ENCODE data around the gene CHD5.

GRCh38 chr1:6086762-6087376 lies 93.3 kb downstream of the CHD5 start:
- TF ChIP-seq CTCF (IDR thresholded peaks at IDR 0.05): no peak
- TF ChIP-seq POLR2A (IDR thresholded peaks at IDR 0.05): no peak

Measured in tibial nerve (tissue), 3 donors.